WTC11 (cell line): ENCODE results near the gene CYP51A1.

ENCODE experiments used
- ELF4 ChIP-seq: sonication (generic); formaldehyde crosslinking; IDR thresholded peaks from 2 replicates; pipeline ENCODE4 v1.8.1; 2022; ENCODE audit warnings: low read depth, mild to moderate bottlenecking, moderate library complexity, missing genetic modification reagents
- NFE2L1 ChIP-seq: sonication (generic); formaldehyde crosslinking; IDR thresholded peaks from 2 replicates; pipeline ENCODE4 v1.8.1; 2023; ENCODE audit warnings: missing genetic modification reagents
- NFYB ChIP-seq: sonication (generic); formaldehyde crosslinking; conservative IDR thresholded peaks from 2 replicates; pipeline ENCODE4 v1.8.0; 2022; ENCODE audit warnings: low read depth, missing genetic modification reagents
- SMAD3 ChIP-seq: sonication (generic); formaldehyde crosslinking; IDR thresholded peaks from 2 replicates; pipeline ENCODE4 v1.8.0; 2022; ENCODE audit warnings: missing genetic modification reagents, mild to moderate bottlenecking, borderline replicate concordance
- ZNF138 ChIP-seq: sonication (generic); formaldehyde crosslinking; conservative IDR thresholded peaks from 2 replicates; pipeline ENCODE4 v1.8.1; 2022; ENCODE audit warnings: mild to moderate bottlenecking, moderate library complexity, missing genetic modification reagents
- TF ChIP-seq, protein P1 (sequence below): sonication (generic); formaldehyde crosslinking; IDR thresholded peaks from 2 replicates; pipeline ENCODE4 v1.8.0; 2022; ENCODE audit warnings: missing genetic modification reagents
- TF ChIP-seq, protein P2 (sequence below): sonication (generic); formaldehyde crosslinking; IDR thresholded peaks from 2 replicates; pipeline ENCODE4 v1.8.1; 2022; ENCODE audit warnings: mild to moderate bottlenecking, moderate library complexity, missing genetic modification reagents
- TF ChIP-seq, protein P3 (sequence below): fragments of 200-600 bp; IDR thresholded peaks from 2 replicates; pipeline ENCODE4 v1.8.0; 2022; ENCODE audit warnings: antibody characterized with exemption
- TF ChIP-seq, protein P4 (sequence below): sonication (generic); formaldehyde crosslinking; IDR thresholded peaks from 2 replicates; pipeline ENCODE4 v1.8.0; 2022; ENCODE audit warnings: mild to moderate bottlenecking, missing genetic modification reagents
- TF ChIP-seq, protein P5 (sequence below): sonication (generic); formaldehyde crosslinking; IDR thresholded peaks from 2 replicates; pipeline ENCODE4 v1.8.1; 2022; ENCODE audit warnings: mild to moderate bottlenecking, missing genetic modification reagents, moderate library complexity, borderline replicate concordance

DNA sequence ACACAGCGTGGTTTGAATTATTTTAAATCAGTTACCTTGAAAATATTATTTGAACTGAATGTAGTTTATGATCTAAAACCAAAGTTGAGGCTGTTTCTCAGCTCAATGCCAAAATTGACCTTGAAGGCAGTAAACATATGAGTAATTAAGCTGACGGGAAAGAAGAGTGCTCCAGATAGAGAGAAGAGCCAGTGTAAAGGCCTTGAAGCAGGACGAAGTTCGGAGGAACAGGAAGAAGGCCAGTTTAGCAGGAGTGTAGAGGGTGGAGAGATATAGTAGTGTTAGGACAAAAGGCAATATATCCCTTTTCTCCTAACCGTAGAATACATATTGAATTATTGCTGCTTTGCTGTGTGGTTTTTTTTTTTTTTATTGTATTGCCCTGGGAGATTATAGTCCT lies 63.2 kb downstream of the CYP51A1 start:
- TF ChIP-seq, protein P1, sequence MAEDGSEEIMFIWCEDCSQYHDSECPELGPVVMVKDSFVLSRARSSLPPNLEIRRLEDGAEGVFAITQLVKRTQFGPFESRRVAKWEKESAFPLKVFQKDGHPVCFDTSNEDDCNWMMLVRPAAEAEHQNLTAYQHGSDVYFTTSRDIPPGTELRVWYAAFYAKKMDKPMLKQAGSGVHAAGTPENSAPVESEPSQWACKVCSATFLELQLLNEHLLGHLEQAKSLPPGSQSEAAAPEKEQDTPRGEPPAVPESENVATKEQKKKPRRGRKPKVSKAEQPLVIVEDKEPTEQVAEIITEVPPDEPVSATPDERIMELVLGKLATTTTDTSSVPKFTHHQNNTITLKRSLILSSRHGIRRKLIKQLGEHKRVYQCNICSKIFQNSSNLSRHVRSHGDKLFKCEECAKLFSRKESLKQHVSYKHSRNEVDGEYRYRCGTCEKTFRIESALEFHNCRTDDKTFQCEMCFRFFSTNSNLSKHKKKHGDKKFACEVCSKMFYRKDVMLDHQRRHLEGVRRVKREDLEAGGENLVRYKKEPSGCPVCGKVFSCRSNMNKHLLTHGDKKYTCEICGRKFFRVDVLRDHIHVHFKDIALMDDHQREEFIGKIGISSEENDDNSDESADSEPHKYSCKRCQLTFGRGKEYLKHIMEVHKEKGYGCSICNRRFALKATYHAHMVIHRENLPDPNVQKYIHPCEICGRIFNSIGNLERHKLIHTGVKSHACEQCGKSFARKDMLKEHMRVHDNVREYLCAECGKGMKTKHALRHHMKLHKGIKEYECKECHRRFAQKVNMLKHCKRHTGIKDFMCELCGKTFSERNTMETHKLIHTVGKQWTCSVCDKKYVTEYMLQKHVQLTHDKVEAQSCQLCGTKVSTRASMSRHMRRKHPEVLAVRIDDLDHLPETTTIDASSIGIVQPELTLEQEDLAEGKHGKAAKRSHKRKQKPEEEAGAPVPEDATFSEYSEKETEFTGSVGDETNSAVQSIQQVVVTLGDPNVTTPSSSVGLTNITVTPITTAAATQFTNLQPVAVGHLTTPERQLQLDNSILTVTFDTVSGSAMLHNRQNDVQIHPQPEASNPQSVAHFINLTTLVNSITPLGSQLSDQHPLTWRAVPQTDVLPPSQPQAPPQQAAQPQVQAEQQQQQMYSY (CRISPR knock-in tag) = no peak
- no peak for TF ChIP-seq ZNF138 (CRISPR knock-in tag)
- no peak for TF ChIP-seq NFE2L1 (CRISPR knock-in tag)
- TF ChIP-seq, protein P2, sequence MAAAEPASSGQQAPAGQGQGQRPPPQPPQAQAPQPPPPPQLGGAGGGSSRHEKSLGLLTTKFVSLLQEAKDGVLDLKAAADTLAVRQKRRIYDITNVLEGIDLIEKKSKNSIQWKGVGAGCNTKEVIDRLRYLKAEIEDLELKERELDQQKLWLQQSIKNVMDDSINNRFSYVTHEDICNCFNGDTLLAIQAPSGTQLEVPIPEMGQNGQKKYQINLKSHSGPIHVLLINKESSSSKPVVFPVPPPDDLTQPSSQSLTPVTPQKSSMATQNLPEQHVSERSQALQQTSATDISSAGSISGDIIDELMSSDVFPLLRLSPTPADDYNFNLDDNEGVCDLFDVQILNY (CRISPR knock-in tag) = no peak
- TF ChIP-seq, protein P3, sequence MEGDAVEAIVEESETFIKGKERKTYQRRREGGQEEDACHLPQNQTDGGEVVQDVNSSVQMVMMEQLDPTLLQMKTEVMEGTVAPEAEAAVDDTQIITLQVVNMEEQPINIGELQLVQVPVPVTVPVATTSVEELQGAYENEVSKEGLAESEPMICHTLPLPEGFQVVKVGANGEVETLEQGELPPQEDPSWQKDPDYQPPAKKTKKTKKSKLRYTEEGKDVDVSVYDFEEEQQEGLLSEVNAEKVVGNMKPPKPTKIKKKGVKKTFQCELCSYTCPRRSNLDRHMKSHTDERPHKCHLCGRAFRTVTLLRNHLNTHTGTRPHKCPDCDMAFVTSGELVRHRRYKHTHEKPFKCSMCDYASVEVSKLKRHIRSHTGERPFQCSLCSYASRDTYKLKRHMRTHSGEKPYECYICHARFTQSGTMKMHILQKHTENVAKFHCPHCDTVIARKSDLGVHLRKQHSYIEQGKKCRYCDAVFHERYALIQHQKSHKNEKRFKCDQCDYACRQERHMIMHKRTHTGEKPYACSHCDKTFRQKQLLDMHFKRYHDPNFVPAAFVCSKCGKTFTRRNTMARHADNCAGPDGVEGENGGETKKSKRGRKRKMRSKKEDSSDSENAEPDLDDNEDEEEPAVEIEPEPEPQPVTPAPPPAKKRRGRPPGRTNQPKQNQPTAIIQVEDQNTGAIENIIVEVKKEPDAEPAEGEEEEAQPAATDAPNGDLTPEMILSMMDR = no peak
- TF ChIP-seq, protein P4, sequence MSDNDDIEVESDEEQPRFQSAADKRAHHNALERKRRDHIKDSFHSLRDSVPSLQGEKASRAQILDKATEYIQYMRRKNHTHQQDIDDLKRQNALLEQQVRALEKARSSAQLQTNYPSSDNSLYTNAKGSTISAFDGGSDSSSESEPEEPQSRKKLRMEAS (CRISPR knock-in tag) = no peak
- TF ChIP-seq NFYB (CRISPR knock-in tag) = no peak
- no peak for TF ChIP-seq SMAD3 (CRISPR knock-in tag)
- TF ChIP-seq, protein P5, sequence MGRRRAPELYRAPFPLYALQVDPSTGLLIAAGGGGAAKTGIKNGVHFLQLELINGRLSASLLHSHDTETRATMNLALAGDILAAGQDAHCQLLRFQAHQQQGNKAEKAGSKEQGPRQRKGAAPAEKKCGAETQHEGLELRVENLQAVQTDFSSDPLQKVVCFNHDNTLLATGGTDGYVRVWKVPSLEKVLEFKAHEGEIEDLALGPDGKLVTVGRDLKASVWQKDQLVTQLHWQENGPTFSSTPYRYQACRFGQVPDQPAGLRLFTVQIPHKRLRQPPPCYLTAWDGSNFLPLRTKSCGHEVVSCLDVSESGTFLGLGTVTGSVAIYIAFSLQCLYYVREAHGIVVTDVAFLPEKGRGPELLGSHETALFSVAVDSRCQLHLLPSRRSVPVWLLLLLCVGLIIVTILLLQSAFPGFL = no peak
- no peak for TF ChIP-seq ELF4
